OCI-LY3 (cell line): ENCODE results near the gene TYW5.

Experiments
- CTCF ChIP-seq: fragments of 200-600, 300-600 bp; sonication (generic); IDR thresholded peaks from 2 replicates; pipeline ENCODE4 v1.5.1; 2014; ENCODE audit warnings: antibody characterized with exemption, low read length, low read depth
- EZH2phosphoT487 ChIP-seq: fragments of 200-600 bp; shearing (Covaris generic); IDR thresholded peaks from 2 replicates; pipeline ENCODE4 v1.6.1; 2018; ENCODE audit warnings: antibody characterized with exemption, mixed run types, low read depth

GRCh38 chr2:199992296-199992695, 37.0 kb upstream of the TYW5 start:
- TF ChIP-seq CTCF, result no peak
- no peak for TF ChIP-seq EZH2phosphoT487
